ENCODE data around the gene ARFGAP1.

Gene ARFGAP1

GRCh38 chr20:63310265-63310991, 37.8 kb downstream of the ARFGAP1 start:
- no peak for DNase-seq

DNA sequence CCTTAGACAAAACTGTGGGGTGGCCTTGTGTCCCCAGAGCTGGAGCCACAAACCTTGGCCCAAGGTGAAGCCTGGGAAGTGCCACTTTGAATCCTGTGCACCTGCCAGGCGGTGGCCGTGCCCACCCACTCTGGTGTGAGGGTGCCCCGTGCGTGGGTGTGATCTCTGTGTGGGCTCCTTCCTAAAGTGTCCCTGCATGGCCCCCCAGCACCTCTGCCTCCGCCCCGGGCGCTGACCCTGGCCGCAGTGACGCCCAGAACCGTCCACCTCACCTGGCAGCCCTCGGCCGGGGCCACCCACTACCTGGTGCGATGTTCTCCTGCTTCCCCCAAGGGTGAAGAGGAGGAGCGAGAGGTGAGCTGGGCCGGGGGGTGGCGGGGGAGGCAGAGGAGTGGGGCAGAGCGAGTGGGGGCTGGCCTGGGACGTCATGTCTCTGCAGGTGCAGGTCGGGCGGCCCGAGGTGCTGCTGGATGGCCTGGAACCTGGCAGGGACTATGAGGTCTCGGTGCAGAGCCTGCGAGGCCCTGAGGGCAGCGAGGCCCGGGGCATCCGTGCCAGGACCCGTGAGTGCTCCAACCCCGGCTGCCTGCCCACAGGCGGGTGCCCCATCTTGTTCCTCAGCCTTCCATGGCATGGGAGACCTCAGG, 38.7 kb downstream of the ARFGAP1 start:
- no peak for DNase-seq

- DNase-seq, result no peak
Observed at GRCh38 chr20:63311833-63312243, 39.2 kb downstream of the ARFGAP1 start.

- DNase-seq, result no peak
Observed at GRCh38 chr20:63312273-63312672, 39.7 kb downstream of the ARFGAP1 start.

DNA sequence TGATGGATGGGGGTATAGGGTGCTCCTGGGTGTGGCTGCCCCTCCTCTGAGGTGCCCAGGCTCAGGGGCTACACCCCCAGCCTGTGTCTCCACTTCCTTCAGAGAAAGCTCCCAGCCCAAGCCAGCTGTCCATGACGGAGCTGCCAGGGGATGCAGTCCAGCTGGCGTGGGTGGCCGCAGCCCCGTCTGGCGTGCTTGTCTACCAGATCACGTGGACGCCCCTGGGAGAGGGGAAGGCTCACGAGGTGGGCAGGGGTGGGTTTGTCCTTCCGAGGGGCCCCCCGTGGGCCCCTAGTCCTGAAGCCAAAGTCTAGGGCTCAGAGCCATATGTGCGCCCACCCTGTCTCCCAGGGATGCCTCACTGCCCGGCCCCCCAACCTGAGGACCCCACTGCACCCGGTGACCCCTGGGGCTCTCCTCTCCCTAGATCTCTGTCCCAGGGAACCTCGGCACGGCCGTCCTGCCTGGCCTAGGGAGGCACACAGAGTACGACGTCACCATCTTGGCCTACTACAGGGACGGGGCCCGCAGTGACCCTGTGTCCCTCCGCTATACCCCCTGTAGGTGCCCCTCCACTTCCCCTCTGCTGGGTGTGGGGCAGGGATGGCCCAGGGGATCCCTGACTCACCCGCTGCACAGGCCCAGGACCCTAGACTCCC, 40.2 kb downstream of the ARFGAP1 start:
- DNase-seq, result no peak

- no peak for DNase-seq
Observed at GRCh38 chr20:63313349-63314014, 40.9 kb downstream of the ARFGAP1 start.

GRCh38 chr20:63314015-63314471, 41.4 kb downstream of the ARFGAP1 start:
- DNase-seq, result no peak

DNA sequence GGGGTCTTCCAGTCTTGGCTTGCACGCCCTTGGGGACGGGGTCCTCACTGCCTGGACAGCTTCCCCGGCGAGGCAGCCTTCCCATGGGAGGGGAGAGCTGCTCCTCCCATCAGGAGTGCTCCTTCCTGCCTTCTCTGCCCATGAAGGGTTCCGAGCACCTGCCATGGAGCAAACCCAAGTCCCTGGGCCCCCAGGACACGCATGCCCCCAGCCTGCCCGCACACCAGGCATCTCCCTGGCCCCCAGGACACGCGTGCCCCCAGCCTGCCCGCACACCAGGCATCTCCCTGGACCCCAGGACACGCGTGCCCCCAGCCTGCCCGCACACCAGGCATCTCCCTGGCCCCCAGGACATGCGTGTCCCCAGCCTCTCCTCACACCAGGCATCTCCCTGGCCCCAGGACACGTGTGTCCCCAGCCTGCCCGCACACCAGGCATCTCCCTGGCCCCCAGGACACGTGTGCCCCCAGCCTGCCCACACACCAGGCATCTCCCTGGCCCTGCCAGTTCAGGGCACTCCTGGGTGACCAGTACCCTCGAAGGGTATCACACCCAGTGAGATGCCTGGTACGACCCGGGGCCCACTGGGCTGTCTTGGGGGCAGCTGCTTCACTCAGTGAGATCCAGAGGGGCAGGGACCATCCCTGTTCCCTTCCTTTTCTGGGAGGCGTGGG, 42.1 kb downstream of the ARFGAP1 start:
- DNase-seq, result no peak

DNA sequence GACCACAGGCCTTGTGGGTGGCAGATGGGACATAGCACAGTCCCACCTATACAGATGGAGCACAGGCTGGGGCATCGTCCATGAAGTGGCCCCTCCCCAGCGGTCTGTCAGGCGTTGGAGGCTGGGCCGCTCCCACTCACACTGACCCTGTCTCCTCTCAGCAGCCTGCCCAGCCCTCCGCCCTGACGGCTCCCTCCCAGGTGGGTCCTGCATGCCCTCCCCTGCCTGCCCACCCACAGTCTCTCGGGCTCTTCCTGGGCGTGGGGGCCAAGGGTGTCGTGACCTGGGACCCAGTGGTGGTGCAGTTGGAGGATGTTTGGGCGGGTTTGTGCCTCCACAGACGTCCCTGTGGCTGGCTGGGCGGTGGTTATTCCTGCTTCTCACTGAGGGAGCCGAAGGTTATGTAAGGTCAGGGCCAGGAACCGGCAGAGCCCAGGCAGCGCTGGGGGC, 42.7 kb downstream of the ARFGAP1 start:
- DNase-seq, result no peak

- DNase-seq, result no peak
Observed at GRCh38 chr20:63315731-63316491, 43.3 kb downstream of the ARFGAP1 start.

DNA sequence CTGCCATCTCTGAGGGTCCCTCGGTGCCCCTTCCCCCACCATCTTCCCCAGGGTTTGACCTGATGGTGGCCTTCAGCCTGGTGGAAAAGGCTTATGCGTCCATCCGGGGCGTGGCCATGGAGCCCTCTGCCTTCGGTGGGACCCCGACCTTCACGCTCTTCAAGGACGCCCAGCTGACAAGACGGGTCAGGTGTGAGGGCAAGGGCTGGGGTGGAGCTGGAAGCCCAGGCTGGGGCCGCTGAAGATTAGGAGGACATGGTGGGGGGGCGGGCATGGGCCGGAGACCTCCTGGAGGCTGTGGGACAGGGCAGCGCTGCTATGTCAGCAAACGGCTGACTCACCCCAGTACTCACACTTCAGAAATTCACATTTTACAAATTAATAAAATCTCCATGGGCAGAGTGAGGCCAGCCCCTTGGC, 43.9 kb downstream of the ARFGAP1 start:
- no peak for DNase-seq

GRCh38 chr20:63317061-63317460, 44.4 kb downstream of the ARFGAP1 start:
- DNase-seq, result no peak

DNA sequence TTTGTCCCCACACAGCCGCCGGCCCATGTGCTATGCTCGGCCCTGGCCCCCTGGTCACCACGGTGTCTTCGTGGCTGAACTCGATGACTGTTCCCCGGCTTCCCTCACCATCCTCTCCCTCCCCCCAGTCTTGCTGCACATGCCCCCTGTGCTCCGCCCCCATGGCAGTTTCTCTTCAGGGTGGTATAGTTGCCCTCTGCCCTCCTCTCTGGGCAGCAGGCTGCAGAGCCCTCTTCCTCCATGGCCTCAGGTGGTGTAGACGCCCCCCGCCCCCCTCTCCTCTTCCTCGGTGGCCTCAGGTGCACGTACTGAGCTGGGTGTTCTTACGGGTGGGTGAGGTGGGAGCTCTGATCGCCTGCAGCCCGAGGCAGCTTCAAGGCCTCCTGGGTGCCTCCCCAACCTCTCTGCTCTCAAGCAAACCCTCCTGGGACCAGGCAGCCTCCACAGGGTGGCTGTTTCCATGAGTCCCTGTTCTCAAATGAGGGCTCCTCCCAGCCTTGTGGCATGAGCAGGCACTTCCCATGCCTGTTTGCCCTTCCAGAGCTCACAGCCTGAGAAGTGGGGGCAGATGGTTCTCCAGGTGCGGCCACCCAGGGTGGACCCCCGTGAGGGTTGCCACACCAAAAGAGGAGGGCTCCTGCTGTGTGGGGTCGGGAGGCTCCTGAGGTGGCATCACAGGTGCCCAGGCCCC, 45.1 kb downstream of the ARFGAP1 start:
- no peak for DNase-seq

DNA sequence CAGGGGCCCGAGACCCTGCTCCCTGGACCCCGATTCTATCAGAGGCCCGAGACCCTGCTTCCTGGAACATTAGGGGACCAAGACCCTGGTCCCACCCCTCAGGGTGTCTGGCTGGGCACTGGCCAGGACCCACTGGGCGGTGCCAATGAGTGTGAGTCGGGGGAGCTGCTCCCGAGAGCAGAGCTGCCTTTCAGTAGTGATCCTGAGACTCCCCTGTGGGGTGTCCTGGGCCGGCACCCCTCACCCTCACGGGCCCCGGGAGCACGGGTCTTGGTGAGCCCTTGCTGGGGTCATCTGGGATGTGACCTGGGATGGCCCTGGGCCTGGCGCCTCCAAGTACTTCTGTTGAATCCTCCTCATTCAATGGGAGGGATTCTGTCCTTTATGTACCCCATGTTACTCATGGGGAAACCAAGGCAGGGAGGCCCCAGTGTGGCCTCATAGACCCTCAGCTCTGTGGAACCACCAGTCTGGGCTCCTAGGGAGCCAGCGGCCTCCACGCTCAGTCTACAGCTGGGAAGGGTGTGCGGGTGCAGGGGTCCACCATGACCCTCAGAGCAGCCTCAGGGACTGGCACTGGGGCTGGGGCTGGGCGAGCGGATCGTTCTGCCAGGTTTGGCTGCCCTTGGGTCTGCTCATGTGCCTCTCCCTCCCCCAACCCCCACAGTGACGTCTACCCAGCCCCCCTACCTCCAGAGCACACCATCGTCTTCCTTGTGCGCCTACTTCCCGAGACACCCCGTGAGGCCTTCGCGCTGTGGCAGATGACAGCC, 46.0 kb downstream of the ARFGAP1 start:
- DNase-seq, result no peak

GRCh38 chr20:63319164-63320040, 46.8 kb downstream of the ARFGAP1 start:
- no peak for DNase-seq

DNA sequence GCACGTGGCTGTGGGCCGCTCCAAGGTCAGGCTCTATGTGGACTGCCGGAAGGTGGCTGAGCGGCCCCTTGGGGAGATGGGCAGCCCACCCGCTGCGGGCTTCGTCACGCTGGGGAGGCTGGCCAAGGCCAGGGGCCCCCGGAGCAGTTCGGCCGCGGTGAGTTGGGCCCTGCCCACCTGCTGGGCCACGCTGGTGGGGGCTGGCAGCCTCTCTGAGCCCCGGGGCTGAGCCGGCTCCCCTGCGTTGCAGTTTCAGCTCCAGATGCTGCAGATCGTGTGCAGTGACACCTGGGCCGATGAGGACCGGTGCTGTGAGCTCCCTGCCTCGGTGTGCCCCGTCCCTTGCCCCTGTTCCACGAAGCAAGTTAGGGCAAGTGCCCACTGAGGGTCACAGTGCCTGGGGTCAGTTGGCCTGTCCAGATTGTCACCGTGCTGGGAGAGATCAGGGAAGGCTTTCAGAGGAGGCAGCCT, 47.5 kb downstream of the ARFGAP1 start:
- no peak for DNase-seq

- DNase-seq, result no peak
Observed at GRCh38 chr20:63320616-63321147, 48.1 kb downstream of the ARFGAP1 start.

DNA sequence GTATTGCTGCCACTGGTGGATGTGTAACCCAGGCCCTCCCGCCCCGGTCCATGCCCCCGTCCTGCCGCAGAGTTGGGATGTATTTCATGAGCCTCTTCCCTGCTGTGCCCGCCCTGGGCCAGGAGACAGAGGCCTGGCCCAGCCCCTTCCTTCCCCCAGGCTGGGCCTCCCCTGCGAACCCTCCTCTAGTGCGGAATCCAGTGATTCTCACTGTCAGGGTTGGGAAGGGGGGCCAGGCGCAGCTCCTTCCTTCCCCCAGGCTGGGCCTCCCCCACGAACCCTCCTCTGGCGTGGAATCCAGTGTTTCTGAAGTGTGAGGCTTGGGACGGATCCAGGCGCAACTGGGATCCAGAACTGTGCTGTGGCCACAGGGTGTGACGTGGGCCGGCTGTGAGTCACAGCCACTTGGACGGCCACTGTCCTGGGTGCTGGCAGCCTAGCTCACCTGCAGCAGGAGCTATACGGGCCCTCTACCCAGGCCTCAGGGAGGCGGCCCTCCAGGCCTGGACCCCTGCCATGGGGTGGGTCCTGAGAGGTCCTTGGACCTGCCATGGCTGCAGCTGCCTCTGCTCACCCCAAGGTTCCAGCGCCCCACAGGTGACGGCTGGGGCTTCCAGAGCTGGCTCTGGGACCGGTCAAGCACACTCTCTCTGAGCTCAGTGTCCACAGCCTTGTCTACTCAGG, 48.7 kb downstream of the ARFGAP1 start:
- DNase-seq, result no peak

Data from activated T-cell treated with anti-CD3 and anti-CD28 coated beads, Interleukin-2, amount 50 U/mL, for 48 hours (primary cell).